ENCODE results near the gene SIPA1L2.
A peak's percentile ranks its signal among the peaks of the same experiment; 100 is the strongest.

DNA sequence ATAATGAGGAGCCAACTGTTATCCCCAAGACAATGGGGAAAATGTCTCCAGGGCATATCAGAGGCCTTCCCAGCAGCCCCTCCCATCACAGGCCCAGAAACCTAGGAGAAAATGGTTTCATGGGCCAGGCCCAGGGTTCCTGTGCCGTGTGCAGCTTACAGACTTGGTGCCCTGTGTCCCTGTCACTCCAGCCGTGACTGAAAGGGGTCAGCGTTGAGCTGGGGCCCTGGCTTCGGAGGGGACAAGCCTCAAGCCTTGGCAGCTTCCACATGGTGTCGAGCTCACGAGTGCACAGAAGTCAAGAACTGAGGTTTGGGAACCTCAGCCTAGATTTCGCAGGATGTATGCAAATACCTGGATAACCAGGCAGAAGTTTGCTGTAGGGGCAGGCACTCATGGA is 18.1 kb downstream of the SIPA1L2 start:
- no peak for TF ChIP-seq POLR2A (IDR thresholded peaks at IDR 0.05; ENCODE audit: borderline replicate concordance, extremely low read depth, insufficient read depth, insufficient read length)
- TF ChIP-seq YY1 (IDR thresholded peaks at IDR 0.05; ENCODE audit: extremely low read depth, insufficient replicate concordance, low read depth, low read length): no peak
- TF ChIP-seq, protein P1, sequence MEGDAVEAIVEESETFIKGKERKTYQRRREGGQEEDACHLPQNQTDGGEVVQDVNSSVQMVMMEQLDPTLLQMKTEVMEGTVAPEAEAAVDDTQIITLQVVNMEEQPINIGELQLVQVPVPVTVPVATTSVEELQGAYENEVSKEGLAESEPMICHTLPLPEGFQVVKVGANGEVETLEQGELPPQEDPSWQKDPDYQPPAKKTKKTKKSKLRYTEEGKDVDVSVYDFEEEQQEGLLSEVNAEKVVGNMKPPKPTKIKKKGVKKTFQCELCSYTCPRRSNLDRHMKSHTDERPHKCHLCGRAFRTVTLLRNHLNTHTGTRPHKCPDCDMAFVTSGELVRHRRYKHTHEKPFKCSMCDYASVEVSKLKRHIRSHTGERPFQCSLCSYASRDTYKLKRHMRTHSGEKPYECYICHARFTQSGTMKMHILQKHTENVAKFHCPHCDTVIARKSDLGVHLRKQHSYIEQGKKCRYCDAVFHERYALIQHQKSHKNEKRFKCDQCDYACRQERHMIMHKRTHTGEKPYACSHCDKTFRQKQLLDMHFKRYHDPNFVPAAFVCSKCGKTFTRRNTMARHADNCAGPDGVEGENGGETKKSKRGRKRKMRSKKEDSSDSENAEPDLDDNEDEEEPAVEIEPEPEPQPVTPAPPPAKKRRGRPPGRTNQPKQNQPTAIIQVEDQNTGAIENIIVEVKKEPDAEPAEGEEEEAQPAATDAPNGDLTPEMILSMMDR (IDR thresholded peaks at IDR 0.05 in 2 of 3, conservative IDR thresholded peaks at IDR 0.05 in 1 of 3; ENCODE audit: borderline replicate concordance in 1 of 3, insufficient read depth in 1 of 3, low read depth in 2 of 3, low read length in 2 of 3): peak in 2 of 3 experiments; percentile 52; a peak in 4 of 6 replicates
- peak; percentile 30 for TF ChIP-seq RAD21 (IDR thresholded peaks at IDR 0.05; ENCODE audit: low read depth)
- TF ChIP-seq ZNF274 (IDR thresholded peaks at IDR 0.05; ENCODE audit: low read depth, low read length): no peak

Measured in HCT116 (cell line).